Spleen (tissue), 11 donors: ENCODE results near the gene CCDC138. TPM values are rescaled to one million over a fixed set of nuclear protein-coding genes. Genes with fewer than 3 reads are reported as not detected.

Experiments used
- DNase-seq: peaks from one replicate; pipeline ENCODE4 v3.0.0-alpha.2; 2020
- H3K27ac ChIP-seq, 8 donors: fragments of 200-600 bp; sonication (generic) in 7 of 8; 1 replicate in 4 of 8; 2 replicates in 4 of 8; pipeline versions ENCODE4 v1.5.0 to v1.8.0; 2016 to 2021; ENCODE audit warnings: inconsistent platforms in 4 of 8, mild to moderate bottlenecking in 4 of 8, moderate library complexity in 1 of 8
- H3K27me3 ChIP-seq, 7 donors: fragments of 200-600 bp; sonication (generic) in 6 of 7; replicated peaks in 1 of 7; 1 replicate in 4 of 7; 2 replicates in 3 of 7; pipeline versions ENCODE4 v1.5.0 to v1.8.0; 2016 to 2021; ENCODE audit warnings: inconsistent platforms in 3 of 7, mild to moderate bottlenecking in 1 of 7
- H3K36me3 ChIP-seq, 6 donors: fragments of 200-600 bp; sonication (generic) in 5 of 6; 1 replicate in 4 of 6; 2 replicates in 2 of 6; pipeline versions ENCODE4 v1.5.0 to v1.8.0; 2016 to 2021; ENCODE audit warnings: inconsistent platforms in 2 of 6
- H3K4me1 ChIP-seq, 6 donors: fragments of 200-600 bp; sonication (generic) in 5 of 6; 1 replicate in 3 of 6; 2 replicates in 3 of 6; pipeline versions ENCODE4 v1.5.0 to v1.8.0; 2016 to 2021; ENCODE audit warnings: inconsistent platforms in 3 of 6
- H3K4me3 ChIP-seq, 8 donors: fragments of 200-600 bp; sonication (generic) in 7 of 8; 1 replicate in 4 of 8; 2 replicates in 4 of 8; pipeline versions ENCODE4 v1.5.0 to v1.8.0; 2016 to 2021; ENCODE audit warnings: inconsistent platforms in 4 of 8, mild to moderate bottlenecking in 4 of 8, moderate library complexity in 2 of 8
- H3K9me3 ChIP-seq, 8 donors: fragments of 200-600 bp; sonication (generic) in 7 of 8; 1 replicate in 4 of 8; 2 replicates in 4 of 8; pipeline versions ENCODE4 v1.5.0 to v1.8.0; 2016 to 2021; ENCODE audit warnings: inconsistent platforms in 4 of 8
- CTCF ChIP-seq, 11 experiments: fragments of 200-600 bp in 7 of 11; fragments of 450-650 bp in 4 of 11; sonication (generic) in 4 of 11; IDR thresholded peaks in 8 of 11; conservative IDR thresholded peaks in 3 of 11; 1 replicate in 7 of 11; 2 replicates in 4 of 11; pipeline versions ENCODE4 v1.4.0 to v1.8.0; 2016 to 2021; ENCODE audit warnings: antibody characterized with exemption in 11 of 11, inconsistent platforms in 4 of 11, mild to moderate bottlenecking in 1 of 11
- POLR2A ChIP-seq, 3 donors: fragments of 450-650 bp; IDR thresholded peaks; one replicate each; pipeline ENCODE4 v1.5.1; 2017; ENCODE audit warnings: antibody characterized with exemption in 3 of 3, mild to moderate bottlenecking in 1 of 3
- POLR2AphosphoS5 ChIP-seq, 3 donors: sonication (generic); formaldehyde crosslinking; IDR thresholded peaks; one replicate each; pipeline ENCODE4 v1.5.1; 2017; ENCODE audit warnings: antibody characterized with exemption in 3 of 3
- WGBS, 5 donors: extraction: QIAGEN DNeasy Blood & Tissue Kit in 3 of 5; methylation state at CpG; one replicate each; pipeline versions ENCODE4 v1.1.5 to v1.1.7; 2013 to 2018; 5-methylcytosine and 5-hydroxymethylcytosine counted together
- intact Hi-C: fragments of 100-400 bp; cut with DNase I; formaldehyde crosslinking; loops from one replicate; pipeline ENCODE4 v1.15.0; 2023; ENCODE audit warnings: low total_unique reads
- polyA plus RNA-seq, 3 donors: library from polyadenylated mRNA; stranded (reverse); fragments of 200-250 nt; gene quantifications; one replicate each; pipeline ENCODE4 v1.2.1, GENCODE V29; 2013
- total RNA-seq, 7 donors: library from RNA; depleted of rRNA in 3 of 7; stranded (reverse); fragments of >200 nt in 3 of 7; fragmentation: NEBNext Ultra II Directional in 4 of 7; extraction: Animal tissue kit (Norgen Biotek cat#: 25700) in 4 of 7; gene quantifications; one replicate each; pipeline versions ENCODE4 v1.1.0 to v1.2.1, GENCODE V29; 2016 to 2021
- donor health status: healthy with polysubstance abuse.
- donor health status: DM: no; HTN: no; CAD: no; lungs with moderate emphysema.
- donor health status: DM: no; HTN: no; CAD: no.
- donor health status: Bipolar disorder and iron deficiency.
- donor health status: healthy.
- donor health status: DM: no; HTN: no; CAD: no.
- donor health status: DM: yes; HTN: yes; CAD: no.

Gene CCDC138
- total and polyA plus RNA-seq, 10 donors, result 2.0 to 10.5 (median 4.2) TPM

- 70 to 91% (median 78%) methylated on average over 9 of the region's 9 CpGs for WGBS, 5 donors
- Histone ChIP-seq H3K4me1 (no peaks in the 10 kb centered on the region), H3K9me3 (no peaks in the 10 kb centered on the region), H3K36me3 (no peaks in the 10 kb centered on the region), H3K27me3 (peaks cover 0 to 4% (median 0%) of the 10 kb centered on the region in 7 donors), H3K27ac (no peak overlapping the region), H3K4me3 (no peak overlapping the region)
- intact Hi-C loops, result no loop called here
- no peak for TF ChIP-seq POLR2AphosphoS5 (IDR thresholded peaks at IDR 0.05)
- no peak for TF ChIP-seq CTCF (IDR thresholded peaks at IDR 0.05 in 8 of 11, conservative IDR thresholded peaks at IDR 0.05 in 3 of 11)
- no peak for TF ChIP-seq POLR2A (IDR thresholded peaks at IDR 0.05)
- peak; percentile 51 for DNase-seq
Measured at GRCh38 chr2:108909275-108909823, 122.8 kb downstream of the CCDC138 start.

GRCh38 chr2:108910011-108910431 is 123.5 kb downstream of the CCDC138 start:
- peak; percentile 53 for DNase-seq
- H3K27ac ChIP-seq, result no peak overlapping the region
- intact Hi-C loops, result no loop called here
- no peaks in the 10 kb centered on the region for H3K36me3 ChIP-seq
- H3K9me3 ChIP-seq, result no peaks in the 10 kb centered on the region
- H3K4me1 ChIP-seq, result no peaks in the 10 kb centered on the region
- H3K4me3 ChIP-seq, result no peak overlapping the region
- H3K27me3 ChIP-seq, result peaks cover 0 to 4% (median 0%) of the 10 kb centered on the region in 7 donors
- no peak for TF ChIP-seq CTCF (IDR thresholded peaks at IDR 0.05 in 8 of 11, conservative IDR thresholded peaks at IDR 0.05 in 3 of 11)
- TF ChIP-seq POLR2AphosphoS5 (IDR thresholded peaks at IDR 0.05), result no peak
- TF ChIP-seq POLR2A (IDR thresholded peaks at IDR 0.05), result no peak
- WGBS, 5 donors, result 81 to 90% (median 87%) methylated on average over 11 to 12 of the region's 12 CpGs

- Histone ChIP-seq H3K27me3 (peaks cover 0 to 4% (median 0%) of the 10 kb centered on the region in 7 donors), H3K36me3 (no peaks in the 10 kb centered on the region), H3K27ac (no peak overlapping the region), H3K4me1 (no peaks in the 10 kb centered on the region), H3K4me3 (no peak overlapping the region), H3K9me3 (no peaks in the 10 kb centered on the region)
- 79 to 84% (median 82%) methylated on average over 17 to 20 of the region's 20 CpGs for WGBS, 5 donors
- intact Hi-C loops, result no loop called here
- DNase-seq, result peak; percentile 66
- TF ChIP-seq POLR2AphosphoS5 (IDR thresholded peaks at IDR 0.05) (no peak), POLR2A (IDR thresholded peaks at IDR 0.05) (no peak), CTCF (IDR thresholded peaks at IDR 0.05 in 8 of 11, conservative IDR thresholded peaks at IDR 0.05 in 3 of 11) (no peak)
Measured at GRCh38 chr2:108910541-108911396, 124.2 kb downstream of the CCDC138 start.

GRCh38 chr2:108911401-108911800 is 124.8 kb downstream of the CCDC138 start:
- intact Hi-C loops, result no loop called here

More at GRCh38 chr2:108911401-108911800, 124.8 kb downstream of the CCDC138 start:
- peak; percentile 38 for DNase-seq
- no peaks in the 10 kb centered on the region for H3K4me1 ChIP-seq
- H3K27ac ChIP-seq, result no peak overlapping the region
- TF ChIP-seq POLR2A (IDR thresholded peaks at IDR 0.05) (no peak), CTCF (IDR thresholded peaks at IDR 0.05 in 8 of 11, conservative IDR thresholded peaks at IDR 0.05 in 3 of 11) (no peak), POLR2AphosphoS5 (IDR thresholded peaks at IDR 0.05) (no peak)
- 83 to 92% (median 90%) methylated on average over 5 of the region's 5 CpGs for WGBS, 5 donors
- peaks cover 0 to 4% (median 0%) of the 10 kb centered on the region in 7 donors for H3K27me3 ChIP-seq
- no peak overlapping the region for H3K4me3 ChIP-seq
- H3K9me3 ChIP-seq, result no peaks in the 10 kb centered on the region
- H3K36me3 ChIP-seq, result no peaks in the 10 kb centered on the region
